Activated CD8-positive, alpha-beta T cell treated with anti-CD3 and anti-CD28 coated beads for 36 hours (primary cell): ENCODE data around the gene STIM2. TPM values are rescaled to one million over a fixed set of nuclear protein-coding genes. Genes with fewer than 3 reads are reported as not detected.

Source experiments
- ATAC-seq: fragments of 200-7000 bp; cut with Tn5 transposase; one replicate; pipeline ENCODE4 v1.10.0; 2021; ENCODE audit warnings: mild to moderate bottlenecking, moderate library complexity
- CTCF ChIA-PET: fragments of 350-600 bp; sonication (Branson Sonifier 250); formaldehyde crosslinking; loops from one replicate; lab custom pipeline; 2021; ENCODE audit warnings: antibody characterized with exemption; lab: Charles Lee
- POLR2A ChIA-PET: fragments of 350-600 bp; sonication (Branson Sonifier 250); formaldehyde crosslinking; loops from one replicate; lab custom pipeline; 2021; ENCODE audit warnings: antibody characterized with exemption; lab: Charles Lee
- DNase-seq: peaks from one replicate; pipeline ENCODE4 v3.0.0-alpha.2; 2020
- H3K27ac Mint-ChIP-seq: one replicate; pipeline ENCODE4 v1.8.0; 2021; ENCODE audit warnings: mild to moderate bottlenecking, mixed read lengths
- H3K27me3 Mint-ChIP-seq: one replicate; pipeline ENCODE4 v1.8.0; 2021; ENCODE audit warnings: mixed read lengths
- H3K36me3 Mint-ChIP-seq: one replicate; pipeline ENCODE4 v1.8.0; 2021; ENCODE audit warnings: low read depth, mixed read lengths
- H3K4me1 Mint-ChIP-seq: one replicate; pipeline ENCODE4 v1.8.0; 2021; ENCODE audit warnings: low read depth, mixed read lengths
- H3K4me3 Mint-ChIP-seq: one replicate; pipeline ENCODE4 v1.8.0; 2021; ENCODE audit warnings: mild to moderate bottlenecking, moderate library complexity, mixed read lengths
- H3K9me3 Mint-ChIP-seq: one replicate; pipeline ENCODE4 v1.8.0; 2021; ENCODE audit warnings: mixed read lengths
- CTCF ChIP-seq: fragments of 200-600 bp; IDR thresholded peaks from one replicate; pipeline ENCODE4 v1.8.0; 2022; ENCODE audit warnings: antibody characterized with exemption, mild to moderate bottlenecking
- intact Hi-C: fragments of 100-400 bp; cut with micrococcal nuclease; formaldehyde crosslinking; loops from one replicate; pipeline ENCODE4 v1.10.0; 2022
- total RNA-seq, 2 experiments: library from RNA; stranded (reverse); gene quantifications; one replicate each; pipeline ENCODE4 v1.2.3, GENCODE V29; 2021

STIM2 gene
- total RNA-seq, 2 experiments from 2014 or later: 44.4 to 46.6 TPM

- no peak for ATAC-seq
- ChIA-PET POLR2A (no interaction called here), CTCF (no interaction called here)
- DNase-seq: no peak
- no peak overlapping the region for H3K27ac Mint-ChIP-seq
- TF ChIP-seq CTCF: no peak
- intact Hi-C loops: no loop called here
- H3K9me3 Mint-ChIP-seq: no peaks in the 10 kb centered on the region
- no peak overlapping the region for H3K4me3 Mint-ChIP-seq
- H3K36me3 Mint-ChIP-seq: no peaks in the 10 kb centered on the region
- H3K4me1 Mint-ChIP-seq: no peaks in the 10 kb centered on the region
- H3K27me3 Mint-ChIP-seq: peaks cover 2% of the 10 kb centered on the region
Observed at GRCh38 chr4:26830701-26831100, 29.9 kb upstream of the STIM2 start.

GRCh38 chr4:26836539-26836938, 24.1 kb upstream of the STIM2 start:
- H3K4me1 Mint-ChIP-seq: peaks cover 3% of the 10 kb centered on the region
- no peak overlapping the region for H3K4me3 Mint-ChIP-seq
- no peaks in the 10 kb centered on the region for H3K27me3 Mint-ChIP-seq
- ChIA-PET POLR2A (no interaction called here), CTCF (no interaction called here)
- ATAC-seq (no peak), DNase-seq (no peak)
- intact Hi-C loops: no loop called here
- no peaks in the 10 kb centered on the region for H3K9me3 Mint-ChIP-seq
- H3K36me3 Mint-ChIP-seq: no peaks in the 10 kb centered on the region
- no peak overlapping the region for H3K27ac Mint-ChIP-seq
- TF ChIP-seq CTCF: no peak

- ChIA-PET POLR2A (no interaction called here), CTCF (no interaction called here)
- no peak for TF ChIP-seq CTCF
- ATAC-seq (no peak), DNase-seq (no peak)
- Mint-ChIP-seq H3K9me3 (no peaks in the 10 kb centered on the region), H3K27me3 (no peaks in the 10 kb centered on the region), H3K4me3 (no peak overlapping the region), H3K36me3 (no peaks in the 10 kb centered on the region), H3K27ac (no peak overlapping the region), H3K4me1 (peaks cover 3% of the 10 kb centered on the region)
- intact Hi-C loops: no loop called here
Observed at GRCh38 chr4:26837993-26838842, 22.4 kb upstream of the STIM2 start.

DNA sequence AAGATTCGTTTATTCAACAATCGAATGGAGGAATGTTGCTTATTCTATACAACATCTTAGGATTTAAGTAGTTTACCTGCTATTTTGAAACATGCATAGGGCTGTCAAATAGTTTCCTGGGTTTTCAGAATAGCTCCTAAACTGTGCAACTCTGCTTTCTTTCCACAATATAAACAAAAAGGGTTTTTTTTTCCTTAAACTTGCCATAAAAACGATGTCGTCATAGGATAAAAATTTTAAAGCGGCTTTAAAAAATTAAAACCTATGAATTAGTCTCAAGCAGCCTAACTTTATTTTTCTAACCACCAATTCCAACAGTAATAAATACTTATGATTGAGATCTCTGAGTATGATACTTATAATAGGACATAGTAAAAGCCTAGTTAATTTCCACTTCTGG, 21.6 kb upstream of the STIM2 start:
- intact Hi-C loops: no loop called here
- H3K9me3 Mint-ChIP-seq: no peaks in the 10 kb centered on the region
- ChIA-PET CTCF (no interaction called here), POLR2A (no interaction called here)
- H3K4me1 Mint-ChIP-seq: peaks cover 3% of the 10 kb centered on the region
- no peak for TF ChIP-seq CTCF
- DNase-seq: no peak
- no peak overlapping the region for H3K4me3 Mint-ChIP-seq
- no peaks in the 10 kb centered on the region for H3K27me3 Mint-ChIP-seq
- ATAC-seq: no peak
- no peaks in the 10 kb centered on the region for H3K36me3 Mint-ChIP-seq
- H3K27ac Mint-ChIP-seq: no peak overlapping the region

GRCh38 chr4:26839534-26839951, 21.1 kb upstream of the STIM2 start:
- Mint-ChIP-seq H3K36me3 (no peaks in the 10 kb centered on the region), H3K4me1 (peaks cover 3% of the 10 kb centered on the region), H3K27ac (no peak overlapping the region), H3K27me3 (no peaks in the 10 kb centered on the region), H3K4me3 (no peak overlapping the region), H3K9me3 (no peaks in the 10 kb centered on the region)
- intact Hi-C loops: no loop called here
- CTCF ChIA-PET: no interaction called here
- no peak for DNase-seq
- POLR2A ChIA-PET: no interaction called here
- no peak for TF ChIP-seq CTCF
- no peak for ATAC-seq
